Measurements from ENCODE around the gene RTN3. TPM values are rescaled to one million over a fixed set of nuclear protein-coding genes. Genes with fewer than 3 reads are reported as not detected.

The RTN3 gene
- total RNA-seq, 1 donor from 2014 or later: 29.0 TPM

- no peaks in the 10 kb centered on the region for H3K36me3 ChIP-seq (ENCODE audit: control insufficient read depth, insufficient read depth, low read length)
- DNase-seq (ENCODE audit: low read depth) (no peak), FAIRE-seq (no peak)
- no peak for TF ChIP-seq CTCF (IDR thresholded peaks at IDR 0.05; ENCODE audit: insufficient read depth, low read length, severe bottlenecking)
- H3K27me3 ChIP-seq (ENCODE audit: control insufficient read depth, insufficient read depth, low read length): no peaks in the 10 kb centered on the region
- H3K4me3 ChIP-seq (ENCODE audit: low read depth, low read length): no peak overlapping the region
Observed at GRCh38 chr11:63764340-63764678, 83.0 kb downstream of the RTN3 start.

GRCh38 chr11:63764679-63765647 is 83.7 kb downstream of the RTN3 start:
- no peak for TF ChIP-seq CTCF (IDR thresholded peaks at IDR 0.05; ENCODE audit: insufficient read depth, low read length, severe bottlenecking)
- Histone ChIP-seq H3K36me3 (ENCODE audit: control insufficient read depth, insufficient read depth, low read length) (no peaks in the 10 kb centered on the region), H3K4me3 (ENCODE audit: low read depth, low read length) (no peak overlapping the region), H3K27me3 (ENCODE audit: control insufficient read depth, insufficient read depth, low read length) (no peaks in the 10 kb centered on the region)
- DNase-seq (ENCODE audit: low read depth) (no peak), FAIRE-seq (no peak)

GRCh38 chr11:63765688-63766241 is 84.5 kb downstream of the RTN3 start:
- Histone ChIP-seq H3K4me3 (ENCODE audit: low read depth, low read length) (no peak overlapping the region), H3K27me3 (ENCODE audit: control insufficient read depth, insufficient read depth, low read length) (no peaks in the 10 kb centered on the region), H3K36me3 (ENCODE audit: control insufficient read depth, insufficient read depth, low read length) (no peaks in the 10 kb centered on the region)
- no peak for DNase-seq (ENCODE audit: low read depth)
- no peak for FAIRE-seq
- TF ChIP-seq CTCF (IDR thresholded peaks at IDR 0.05; ENCODE audit: insufficient read depth, low read length, severe bottlenecking): no peak

GRCh38 chr11:63766531-63767235 is 85.4 kb downstream of the RTN3 start:
- H3K4me3 ChIP-seq (ENCODE audit: low read depth, low read length): no peak overlapping the region
- no peaks in the 10 kb centered on the region for H3K36me3 ChIP-seq (ENCODE audit: control insufficient read depth, insufficient read depth, low read length)
- no peak for TF ChIP-seq CTCF (IDR thresholded peaks at IDR 0.05; ENCODE audit: insufficient read depth, low read length, severe bottlenecking)
- no peaks in the 10 kb centered on the region for H3K27me3 ChIP-seq (ENCODE audit: control insufficient read depth, insufficient read depth, low read length)
- FAIRE-seq (no peak), DNase-seq (ENCODE audit: low read depth) (no peak)

- no peaks in the 10 kb centered on the region for H3K27me3 ChIP-seq (ENCODE audit: control insufficient read depth, insufficient read depth, low read length)
- no peak for FAIRE-seq
- peak overlapping the region; percentile 48 for H3K4me3 ChIP-seq (ENCODE audit: low read depth, low read length)
- no peaks in the 10 kb centered on the region for H3K36me3 ChIP-seq (ENCODE audit: control insufficient read depth, insufficient read depth, low read length)
- no peak for TF ChIP-seq CTCF (IDR thresholded peaks at IDR 0.05; ENCODE audit: insufficient read depth, low read length, severe bottlenecking)
- DNase-seq (ENCODE audit: low read depth): no peak
Observed at GRCh38 chr11:63767267-63767564, 85.9 kb downstream of the RTN3 start.
